ENCODE results near the gene CLEC3A.
"Not testable (repeated sequence)": the region's sequence is repeated elsewhere in the genome, so short reads cannot be mapped to it uniquely, and the experiment has no call there.

CLEC3A gene, protein sequence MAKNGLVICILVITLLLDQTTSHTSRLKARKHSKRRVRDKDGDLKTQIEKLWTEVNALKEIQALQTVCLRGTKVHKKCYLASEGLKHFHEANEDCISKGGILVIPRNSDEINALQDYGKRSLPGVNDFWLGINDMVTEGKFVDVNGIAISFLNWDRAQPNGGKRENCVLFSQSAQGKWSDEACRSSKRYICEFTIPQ

DNA sequence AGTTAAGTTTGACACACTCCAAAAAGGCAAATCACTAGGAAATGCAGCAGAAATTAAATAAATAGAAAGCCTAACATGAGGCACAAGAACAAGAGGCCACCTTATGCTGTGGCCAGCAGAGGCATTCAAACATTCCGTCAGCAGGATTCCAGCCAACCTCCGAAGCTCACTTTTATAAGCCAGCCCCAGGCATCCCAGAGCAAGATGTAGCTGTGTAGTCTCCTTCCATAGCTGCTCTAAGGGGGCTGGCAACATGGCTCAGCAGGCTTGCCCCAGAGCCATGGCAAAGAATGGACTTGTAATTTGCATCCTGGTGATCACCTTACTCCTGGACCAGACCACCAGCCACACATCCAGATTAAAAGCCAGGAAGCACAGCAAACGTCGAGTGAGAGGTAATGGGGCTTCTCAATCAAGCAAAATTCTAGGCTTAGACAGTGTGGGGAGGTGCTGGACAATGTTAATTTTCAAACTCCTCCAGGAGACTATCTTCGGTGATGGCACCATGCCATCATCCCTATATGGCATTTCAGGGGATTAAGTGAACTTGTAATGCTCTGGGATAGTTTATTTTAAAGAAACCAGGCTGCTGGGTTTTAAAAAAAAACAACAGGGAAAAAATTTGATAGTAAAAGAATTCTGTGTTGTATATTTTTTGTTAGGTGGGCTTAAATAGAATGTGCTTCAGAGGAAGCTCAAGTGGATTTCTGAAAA is at the start of gene CLEC3A:
CLEC3A (plus strand) TSS at position 202 of the 714 bp plus-strand sequence; CDS start at position 281, 79 bp downstream.
- DNase-seq (ENCODE audit: low read depth in 2 of 2), result no peak

- DNase-seq (ENCODE audit: low read depth in 2 of 2), result no peak
These were observed 47.5 kb upstream of the CLEC3A start for GRCh38 chr16:77974883-77975282.

GRCh38 chr16:77975942-77976341 is 46.4 kb upstream of the CLEC3A start:
- DNase-seq (ENCODE audit: low read depth in 2 of 2), result no peak

DNA sequence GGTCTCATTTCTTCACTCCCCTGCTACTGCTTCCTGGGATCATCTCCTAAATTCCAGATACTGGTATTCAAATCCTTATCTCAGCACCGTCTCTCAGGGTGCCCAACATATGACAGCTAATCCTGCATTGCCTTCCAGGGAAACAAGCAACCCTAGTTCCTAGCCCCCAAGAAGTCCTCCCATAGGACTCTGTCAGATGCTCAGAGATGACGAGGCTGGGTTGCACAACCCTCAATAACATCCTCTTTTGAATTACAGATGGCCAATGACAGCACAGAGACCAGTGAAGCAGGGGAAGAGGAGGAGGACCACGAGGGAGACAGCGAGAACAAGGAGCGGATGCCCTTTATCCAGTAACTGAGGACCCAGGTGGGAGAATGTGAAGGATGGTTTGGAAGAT is 45.0 kb upstream of the CLEC3A start:
- no peak for DNase-seq (ENCODE audit: low read depth in 2 of 2)

DNA sequence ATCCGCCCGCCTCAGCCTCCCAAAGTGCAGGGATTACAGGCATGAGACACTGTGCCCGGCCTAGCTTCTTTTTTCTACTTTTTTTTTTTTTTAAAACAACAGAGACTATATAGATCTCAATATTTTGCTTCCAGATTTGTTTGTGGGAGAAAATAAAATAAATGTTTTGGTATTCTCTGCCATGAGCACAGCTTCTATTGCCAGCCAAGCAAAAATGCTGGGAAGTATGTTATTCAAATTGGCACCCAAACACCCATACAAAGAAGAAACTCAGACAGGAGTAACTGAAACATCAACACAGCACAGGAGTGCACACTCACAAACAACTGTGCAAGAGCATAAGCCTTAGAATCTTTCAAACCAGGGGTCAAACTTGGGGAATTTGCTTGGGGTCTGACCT is 37.2 kb upstream of the CLEC3A start:
- DNase-seq (ENCODE audit: low read depth in 2 of 2), result no peak

DNA sequence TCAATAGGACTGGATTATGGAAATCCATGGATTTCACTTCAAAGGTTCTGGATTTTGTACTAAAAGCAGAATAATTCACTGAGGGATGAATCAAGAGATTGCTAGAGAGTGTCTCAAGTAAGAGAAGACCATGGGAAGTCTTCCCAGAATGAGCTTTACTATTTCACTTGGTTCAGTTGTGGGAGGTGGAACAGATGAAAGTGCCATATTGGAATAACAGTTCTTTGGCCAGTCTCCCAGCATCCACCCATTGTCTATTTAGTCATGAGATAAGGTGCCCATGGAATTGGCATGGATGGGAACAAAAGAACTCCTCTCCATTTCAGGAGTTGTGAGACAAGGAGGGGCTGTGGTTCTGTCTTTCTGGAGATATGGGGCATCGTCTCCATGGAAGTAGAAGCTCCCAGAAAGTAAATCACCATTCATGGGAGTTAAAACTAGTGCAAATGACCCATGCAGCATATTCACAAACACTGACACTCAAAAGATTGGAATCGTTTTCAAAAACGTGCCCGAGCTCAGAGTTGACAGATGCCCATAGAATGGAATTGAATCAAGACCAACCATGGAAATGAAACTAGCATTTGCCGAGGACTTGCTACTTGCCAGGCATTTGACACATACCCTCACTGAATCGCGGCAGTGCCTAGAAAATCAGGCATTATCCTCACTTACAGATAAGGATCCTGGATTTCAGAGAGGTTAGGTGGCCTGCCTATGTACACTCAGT is 36.2 kb upstream of the CLEC3A start:
- no peak for DNase-seq (ENCODE audit: low read depth in 2 of 2)

DNA sequence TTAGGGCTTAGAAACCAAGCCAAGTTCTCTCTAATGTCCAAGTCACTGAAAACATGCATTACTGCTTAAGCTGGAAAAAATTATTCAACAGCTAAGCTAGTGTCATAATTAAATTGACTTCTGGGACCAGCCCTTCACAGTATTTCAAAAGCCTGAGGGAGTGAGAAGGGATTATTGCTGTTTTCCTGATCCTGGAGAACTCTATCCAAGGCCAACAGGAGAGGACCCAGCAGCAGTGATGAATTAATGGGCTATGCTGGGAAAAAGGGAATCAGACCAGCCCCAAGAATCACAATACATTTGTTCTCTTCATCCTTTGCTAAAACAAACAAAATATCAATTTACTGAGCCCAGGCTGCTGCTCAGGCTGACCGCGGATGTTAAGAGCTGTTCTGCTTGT is 34.5 kb upstream of the CLEC3A start:
- DNase-seq (ENCODE audit: low read depth in 2 of 2), result no peak

DNA sequence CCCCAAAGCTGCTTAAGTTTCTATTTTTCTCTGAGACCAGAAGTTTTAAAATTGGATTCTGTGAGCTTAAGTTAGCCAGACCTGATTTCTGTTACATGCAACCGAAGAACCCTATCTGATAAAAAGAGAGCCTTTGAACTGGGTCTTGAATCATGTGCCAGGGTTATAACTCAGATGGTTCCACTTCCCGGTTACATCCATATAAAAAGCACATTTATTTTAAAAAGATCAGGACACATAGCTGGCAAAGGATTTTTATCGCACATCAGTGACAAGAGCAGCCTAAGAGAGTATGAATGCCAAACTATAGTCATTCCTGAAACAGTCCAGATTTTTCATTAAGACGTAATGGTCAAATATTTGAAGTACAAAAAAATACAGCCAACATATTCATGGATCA is 32.5 kb upstream of the CLEC3A start:
- no peak for DNase-seq (ENCODE audit: low read depth in 2 of 2)

GRCh38 chr16:77991701-77992100 is 30.6 kb upstream of the CLEC3A start:
- DNase-seq (ENCODE audit: low read depth in 2 of 2), result no peak

DNA sequence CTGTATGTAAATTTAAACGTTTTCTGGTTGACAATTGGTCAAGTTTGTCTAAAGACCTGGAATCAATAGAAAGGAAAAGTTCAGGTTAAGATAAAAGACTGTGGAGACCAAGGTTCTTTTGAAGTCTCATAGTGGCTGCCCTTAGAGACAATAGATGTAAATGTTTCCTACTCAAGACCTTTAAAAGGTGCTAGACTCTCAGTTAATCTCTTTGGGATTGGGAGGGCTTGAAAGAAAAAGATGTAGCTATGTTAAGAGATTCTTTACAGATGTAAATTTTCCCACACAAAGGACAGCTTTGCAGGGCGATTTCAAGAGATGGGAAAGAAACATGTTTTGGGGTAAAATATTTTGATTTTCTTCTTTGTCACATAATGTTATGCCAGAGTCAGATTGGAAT is 30.0 kb upstream of the CLEC3A start:
- not testable (repeated sequence) for DNase-seq (ENCODE audit: low read depth in 2 of 2)

GRCh38 chr16:77993111-77993985 is 29.0 kb upstream of the CLEC3A start:
- DNase-seq (ENCODE audit: low read depth in 2 of 2), result no peak

DNA sequence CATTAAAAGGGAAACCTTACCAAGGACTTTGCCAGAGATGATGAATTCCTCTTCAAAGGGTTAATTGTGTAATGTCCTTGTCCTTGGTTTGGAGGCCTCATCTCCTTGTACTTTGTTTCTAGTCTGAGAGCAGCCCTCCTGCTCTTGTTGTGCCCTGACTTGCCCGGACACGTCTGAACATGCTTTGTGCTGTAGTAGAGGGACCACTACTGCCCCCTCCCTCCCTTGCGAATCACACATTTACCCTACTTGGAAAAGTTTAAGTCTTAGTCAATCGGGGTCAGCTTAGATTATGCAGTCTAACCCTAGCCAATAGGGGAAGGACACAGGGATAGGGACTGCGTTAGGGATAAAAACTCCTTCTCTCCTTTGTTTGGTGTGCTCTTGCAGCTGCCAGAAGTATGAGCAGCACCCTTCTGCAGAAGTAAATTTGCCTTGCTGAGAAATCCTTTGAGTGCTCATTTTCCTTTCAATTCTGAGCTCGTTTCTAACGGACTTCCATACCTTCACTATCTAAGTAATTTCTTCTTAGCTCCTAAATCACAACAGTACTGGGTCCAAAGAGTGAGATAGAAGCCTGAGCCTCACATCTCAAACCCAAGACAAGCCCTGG is 26.4 kb upstream of the CLEC3A start:
- DNase-seq (ENCODE audit: low read depth in 2 of 2), result no peak

GRCh38 chr16:77998350-77999023 is 23.9 kb upstream of the CLEC3A start:
- DNase-seq (ENCODE audit: low read depth in 2 of 2), result no peak

DNA sequence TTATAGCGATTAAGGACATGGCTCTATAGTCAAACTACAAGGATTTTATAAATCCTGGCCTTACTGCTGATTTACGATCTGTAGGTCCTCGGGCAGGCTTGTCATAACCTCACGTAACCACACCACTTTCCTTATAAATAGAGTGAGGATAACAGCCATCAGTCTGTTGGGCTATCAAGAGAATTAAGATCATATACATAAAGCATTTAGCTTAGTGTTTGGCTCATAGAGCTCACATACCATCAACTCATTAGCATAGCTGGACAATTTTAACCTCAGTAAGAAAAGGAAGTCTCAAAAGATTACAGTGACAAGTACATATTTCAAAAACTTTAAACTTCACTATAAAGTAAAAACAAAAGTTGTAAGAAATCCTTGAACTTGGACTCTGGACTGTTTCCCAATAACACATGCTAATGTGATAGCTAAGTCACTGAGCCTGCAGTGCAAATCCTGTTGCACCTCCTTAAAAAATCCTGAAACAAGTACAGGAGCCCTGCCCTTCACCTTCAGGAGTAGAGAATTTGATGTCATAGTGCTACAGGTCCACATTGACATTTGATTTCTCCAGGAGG is 20.8 kb upstream of the CLEC3A start:
- no peak for DNase-seq (ENCODE audit: low read depth in 2 of 2)

- DNase-seq (ENCODE audit: low read depth in 2 of 2), result peak in 1 of 2 donors; percentile 29
These were observed 19.3 kb upstream of the CLEC3A start for GRCh38 chr16:78002915-78003538.

GRCh38 chr16:78004517-78004916 is 17.8 kb upstream of the CLEC3A start:
- no peak for DNase-seq (ENCODE audit: low read depth in 2 of 2)

- DNase-seq (ENCODE audit: low read depth in 2 of 2), result no peak
These were observed 16.5 kb upstream of the CLEC3A start for GRCh38 chr16:78005881-78006280.

- DNase-seq (ENCODE audit: low read depth in 2 of 2), result no peak
These were observed 15.2 kb upstream of the CLEC3A start for GRCh38 chr16:78007121-78007520.

DNA sequence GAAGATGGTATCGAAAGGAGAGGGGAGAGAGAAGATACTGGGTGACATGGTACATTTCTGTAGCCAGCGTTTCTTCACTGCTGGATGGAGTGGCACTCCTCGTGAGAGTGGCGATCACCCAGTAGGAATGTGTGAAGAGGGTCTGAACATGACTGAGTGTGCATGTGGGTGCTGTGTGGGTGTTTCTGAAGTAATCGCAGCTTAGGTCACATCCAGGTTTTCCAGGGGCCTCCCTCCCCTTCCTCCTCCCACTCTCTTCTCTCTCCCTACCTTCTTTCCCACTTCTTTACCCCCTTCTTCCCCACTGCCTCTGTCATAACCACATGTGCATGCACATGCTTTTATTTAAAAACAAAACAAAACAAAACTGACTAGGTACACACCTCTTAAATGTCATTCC is 1.8 kb downstream of the CLEC3A start:
- no peak for DNase-seq (ENCODE audit: low read depth in 2 of 2)

DNA sequence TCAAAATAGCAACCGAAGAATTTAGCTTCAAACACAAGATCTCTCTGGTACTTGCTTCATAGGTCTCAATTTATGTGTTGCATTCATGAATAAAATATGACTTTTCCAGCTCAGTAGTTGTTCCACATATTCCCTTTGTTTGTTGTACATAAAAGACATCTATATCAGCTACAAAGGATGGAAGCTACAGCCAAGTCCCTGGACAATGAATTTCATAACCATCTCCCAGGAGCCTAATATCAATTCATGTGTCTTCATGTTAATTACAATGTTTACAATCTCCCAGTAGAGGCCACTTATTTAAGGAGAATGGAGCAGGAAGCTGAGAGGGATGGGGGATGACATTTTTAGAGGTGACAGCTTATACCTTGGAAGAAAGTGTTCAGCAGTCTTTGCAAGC is 3.3 kb downstream of the CLEC3A start:
- DNase-seq (ENCODE audit: low read depth in 2 of 2), result no peak

All from stimulated activated CD8-positive, alpha-beta memory T cell treated with anti-CD3 and anti-CD28 coated beads, Interleukin-7, amount 100 ng/mL, for 1 hour (primary cell).